Right atrium auricular region (tissue), 2 donors: Measurements from ENCODE around the gene PDIK1L. TPM values are rescaled to one million over a fixed set of nuclear protein-coding genes. Genes with fewer than 3 reads are reported as not detected.

Experiments used
- DNase-seq: peaks from one replicate; pipeline ENCODE4 v3.0.0-alpha.2; 2019; ENCODE audit warnings: low spot score
- H3K27ac ChIP-seq, 2 donors: fragments of 200-600 bp; sonication (generic); 1 replicate in 1 of 2; 2 replicates in 1 of 2; pipeline ENCODE4 v1.5.1; 2016 to 2019
- H3K27me3 ChIP-seq, 2 donors: fragments of 200-600 bp; sonication (generic); one replicate each; pipeline versions ENCODE4 v1.5.1 to v1.6.0; 2017 to 2019
- H3K36me3 ChIP-seq: fragments of 200-600 bp; sonication (generic); one replicate; pipeline ENCODE4 v1.5.1; 2016
- H3K4me1 ChIP-seq, 2 donors: fragments of 200-600 bp; sonication (generic); one replicate each; pipeline versions ENCODE4 v1.5.1 to v1.6.0; 2017 to 2019
- H3K4me3 ChIP-seq, 2 donors: fragments of 200-600 bp; sonication (generic); 1 replicate in 1 of 2; 2 replicates in 1 of 2; pipeline ENCODE4 v1.5.1; 2017 to 2019; ENCODE audit warnings: mild to moderate bottlenecking in 1 of 2, moderate library complexity in 1 of 2
- H3K9me3 ChIP-seq, 2 donors: fragments of 200-600 bp; sonication (generic); one replicate each; pipeline ENCODE4 v1.5.1; 2019
- total RNA-seq, 2 donors: library from RNA; depleted of rRNA; stranded (reverse); fragments of >200 nt; gene quantifications; one replicate each; pipeline ENCODE4 v1.1.0, GENCODE V29; 2016
- TF ChIP-seq, protein P1 (sequence below), 2 donors: fragments of 200-600 bp; sonication (generic); IDR thresholded peaks; one replicate each; pipeline ENCODE4 v1.5.1; 2019; ENCODE audit warnings: antibody characterized with exemption in 2 of 2

The PDIK1L gene
- total RNA-seq = 1 to 10 TPM; 3.0 to 3.4 TPM

DNA sequence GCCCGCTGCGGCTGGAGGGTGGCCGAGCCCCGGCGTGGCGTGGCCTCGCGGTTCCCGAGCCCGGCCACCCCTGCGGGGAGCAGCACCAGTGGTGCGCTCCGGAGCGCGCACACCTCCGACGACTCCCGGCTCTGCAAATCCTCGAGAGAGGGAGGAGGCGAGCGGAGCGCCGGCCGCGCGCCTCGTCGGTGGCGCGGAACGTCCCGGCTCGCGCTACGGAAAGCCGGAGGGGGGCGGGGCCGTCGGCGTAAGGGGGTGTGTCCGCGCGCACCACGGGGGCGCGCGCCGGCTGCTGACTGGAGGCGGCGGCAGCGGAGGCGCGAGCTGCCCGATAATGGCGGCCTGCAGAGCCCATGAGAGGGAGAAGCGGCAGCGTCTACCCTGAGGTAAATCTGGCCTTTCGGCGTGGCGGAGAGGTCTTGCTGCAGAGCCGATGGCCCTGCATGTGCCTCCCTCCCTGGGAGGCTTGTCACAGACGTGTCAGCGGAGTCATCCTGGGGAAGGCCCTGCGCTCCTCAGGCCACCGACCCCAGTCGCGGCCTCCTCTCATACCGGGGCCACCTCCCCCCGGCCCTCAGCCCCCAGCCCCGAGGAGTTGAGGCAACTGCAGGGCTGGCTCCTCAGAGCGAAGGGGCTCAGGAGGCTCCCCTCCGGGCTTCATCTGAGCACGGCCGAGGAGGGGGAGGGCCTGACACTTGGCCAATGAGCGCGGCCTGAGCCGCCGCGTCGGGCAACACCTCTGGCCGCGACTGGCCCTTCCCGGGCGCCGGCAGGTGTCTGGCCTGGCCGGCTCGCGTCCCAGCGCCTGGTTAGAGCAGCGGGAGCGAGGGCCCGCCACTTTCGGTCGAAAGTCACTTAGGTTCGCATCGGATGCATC, at the start of gene PDIK1L:
Gene PDIK1L (plus strand): TSS at position 295 of the 877 bp plus-strand sequence. CDS start 2,485 bp downstream, outside the sequence.
- TF ChIP-seq, protein P1, sequence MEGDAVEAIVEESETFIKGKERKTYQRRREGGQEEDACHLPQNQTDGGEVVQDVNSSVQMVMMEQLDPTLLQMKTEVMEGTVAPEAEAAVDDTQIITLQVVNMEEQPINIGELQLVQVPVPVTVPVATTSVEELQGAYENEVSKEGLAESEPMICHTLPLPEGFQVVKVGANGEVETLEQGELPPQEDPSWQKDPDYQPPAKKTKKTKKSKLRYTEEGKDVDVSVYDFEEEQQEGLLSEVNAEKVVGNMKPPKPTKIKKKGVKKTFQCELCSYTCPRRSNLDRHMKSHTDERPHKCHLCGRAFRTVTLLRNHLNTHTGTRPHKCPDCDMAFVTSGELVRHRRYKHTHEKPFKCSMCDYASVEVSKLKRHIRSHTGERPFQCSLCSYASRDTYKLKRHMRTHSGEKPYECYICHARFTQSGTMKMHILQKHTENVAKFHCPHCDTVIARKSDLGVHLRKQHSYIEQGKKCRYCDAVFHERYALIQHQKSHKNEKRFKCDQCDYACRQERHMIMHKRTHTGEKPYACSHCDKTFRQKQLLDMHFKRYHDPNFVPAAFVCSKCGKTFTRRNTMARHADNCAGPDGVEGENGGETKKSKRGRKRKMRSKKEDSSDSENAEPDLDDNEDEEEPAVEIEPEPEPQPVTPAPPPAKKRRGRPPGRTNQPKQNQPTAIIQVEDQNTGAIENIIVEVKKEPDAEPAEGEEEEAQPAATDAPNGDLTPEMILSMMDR (IDR thresholded peaks at IDR 0.05) = no peak
- H3K27ac ChIP-seq = peak within 1 kb of the TSS; percentile 95 to 96
- H3K36me3 ChIP-seq = peaks cover 5% of the 10 kb centered on the region
- H3K9me3 ChIP-seq = no peaks in the 10 kb centered on the region
- H3K27me3 ChIP-seq = no peaks in the 10 kb centered on the region
- DNase-seq = peak; percentile 92
- H3K4me1 ChIP-seq = peaks cover 0 to 27% of the 10 kb centered on the region in 2 donors
- peak within 1 kb of the TSS; percentile 84 to 99 for H3K4me3 ChIP-seq

DNA sequence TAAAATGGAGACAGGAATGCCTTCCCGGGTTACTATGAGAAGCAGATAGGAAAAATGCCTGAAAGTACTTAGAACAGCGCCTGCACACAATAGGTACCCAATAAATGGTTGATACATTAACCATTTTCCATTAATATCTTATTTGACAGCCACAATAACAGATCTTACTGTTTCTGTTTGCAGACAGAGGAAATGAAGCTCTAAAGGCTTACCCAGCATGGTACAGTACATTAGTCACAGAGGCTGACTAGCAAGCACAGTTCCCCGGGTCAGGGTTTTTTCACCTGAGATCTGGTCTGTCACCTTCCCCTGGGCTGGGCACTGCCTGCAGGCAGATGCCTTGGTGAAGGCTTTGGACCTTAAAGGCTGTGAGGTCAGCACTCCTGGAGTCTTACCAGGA, 47.1 kb upstream of the PDIK1L start:
- DNase-seq = no peak
- Histone ChIP-seq H3K9me3 (no peaks in the 10 kb centered on the region), H3K27ac (peak overlapping the region; percentile 86 to 95), H3K4me3 (peak overlapping the region; percentile 55 to 57), H3K27me3 (no peaks in the 10 kb centered on the region), H3K4me1 (peaks cover 0 to 13% of the 10 kb centered on the region in 2 donors), H3K36me3 (peaks cover 68% of the 10 kb centered on the region)
- TF ChIP-seq, protein P1 (IDR thresholded peaks at IDR 0.05) = no peak

DNA sequence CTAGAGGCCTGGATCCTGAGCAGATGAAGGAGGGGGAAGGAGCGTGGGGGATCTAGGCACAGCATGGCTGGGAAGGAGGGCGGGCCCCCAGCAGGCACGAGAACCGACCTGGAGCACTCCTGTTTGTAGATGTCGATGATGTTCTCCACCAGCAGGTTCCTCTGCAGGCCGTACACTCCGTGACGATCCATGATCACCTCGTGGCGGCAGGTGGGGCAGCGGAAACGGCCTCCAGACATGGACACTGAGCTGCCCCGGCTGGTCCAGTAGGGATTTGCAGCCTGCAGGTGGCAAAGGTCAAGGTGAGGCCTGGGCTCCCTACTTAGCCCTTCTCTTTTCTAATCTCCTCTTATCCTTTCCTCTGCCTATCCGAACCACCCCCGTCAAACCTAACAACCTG, 45.5 kb upstream of the PDIK1L start:
- peaks cover 51% of the 10 kb centered on the region for H3K36me3 ChIP-seq
- TF ChIP-seq, protein P1 (IDR thresholded peaks at IDR 0.05) = no peak
- no peaks in the 10 kb centered on the region for H3K9me3 ChIP-seq
- peak overlapping the region; percentile 55 to 57 for H3K4me3 ChIP-seq
- H3K4me1 ChIP-seq = peaks cover 0 to 7% of the 10 kb centered on the region in 2 donors
- DNase-seq = no peak
- no peaks in the 10 kb centered on the region for H3K27me3 ChIP-seq
- peak overlapping the region; percentile 86 to 95 for H3K27ac ChIP-seq

DNA sequence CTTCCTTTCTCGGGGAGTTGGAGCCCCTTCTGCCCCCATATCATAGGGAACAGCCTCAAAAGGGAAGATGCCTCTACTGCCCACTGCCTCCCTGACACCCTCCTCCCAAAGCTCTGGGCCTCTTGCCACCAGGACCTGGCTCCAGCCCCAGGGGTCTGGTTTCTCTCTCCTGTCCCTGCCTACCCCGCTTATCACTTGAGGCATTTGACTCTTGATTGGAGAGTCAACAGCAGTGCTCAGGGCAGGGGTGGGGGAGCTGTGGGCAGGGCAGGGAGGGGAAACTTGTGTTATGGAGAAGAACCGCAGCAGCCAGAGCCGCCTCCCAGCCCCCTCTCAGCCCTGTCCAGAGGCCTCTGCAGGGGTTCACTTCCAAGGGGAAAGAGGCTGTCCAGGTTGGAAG, 44.8 kb upstream of the PDIK1L start:
- TF ChIP-seq, protein P1 (IDR thresholded peaks at IDR 0.05) = no peak
- peak overlapping the region; percentile 55 to 57 for H3K4me3 ChIP-seq
- no peak for DNase-seq
- H3K9me3 ChIP-seq = no peaks in the 10 kb centered on the region
- H3K36me3 ChIP-seq = peaks cover 44% of the 10 kb centered on the region
- H3K27ac ChIP-seq = peak overlapping the region; percentile 86 to 95
- H3K27me3 ChIP-seq = no peaks in the 10 kb centered on the region
- peaks cover 0 to under 1% of the 10 kb centered on the region in 2 donors for H3K4me1 ChIP-seq

DNA sequence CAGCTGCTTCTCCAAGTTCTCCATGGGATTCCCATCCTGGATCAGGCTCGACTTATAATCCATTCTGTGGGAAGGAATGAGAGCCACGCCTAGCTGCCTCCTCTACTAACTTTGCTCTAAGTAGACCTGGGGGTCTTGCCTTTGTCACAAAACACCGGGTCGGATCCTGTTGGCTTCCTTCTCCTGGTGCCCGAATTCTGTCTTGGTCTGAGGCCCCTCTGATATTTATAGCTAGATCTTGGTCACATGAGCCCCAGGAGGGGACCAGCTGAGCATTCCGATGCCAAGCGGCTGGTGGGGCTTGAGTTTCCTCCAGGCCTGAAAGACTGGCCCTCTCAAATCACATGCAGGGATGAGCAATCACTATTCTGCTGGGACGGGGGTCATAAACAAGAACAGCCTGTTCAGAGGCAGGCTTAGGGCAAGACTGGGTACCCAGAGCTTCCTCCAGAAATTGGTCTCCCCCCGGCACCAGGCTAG, 44.2 kb upstream of the PDIK1L start, which contains the start of gene TRIM63:
Gene TRIM63 (minus strand): TSS at position 199 of the 480 bp plus-strand sequence. CDS start 136 bp downstream, at position 63.
- peak within 1 kb of the TSS; percentile 86 to 95 for H3K27ac ChIP-seq
- peaks cover 40% of the 10 kb centered on the region for H3K36me3 ChIP-seq
- TF ChIP-seq, protein P1 (IDR thresholded peaks at IDR 0.05) = no peak
- no peaks in the 10 kb centered on the region for H3K9me3 ChIP-seq
- no peaks in the 10 kb centered on the region for H3K27me3 ChIP-seq
- peak within 1 kb of the TSS; percentile 55 to 57 for H3K4me3 ChIP-seq
- no peaks in the 10 kb centered on the region for H3K4me1 ChIP-seq
- peak; percentile 68 for DNase-seq
